K562 (cell line): ENCODE measurements around the gene KIF5A.
"Not testable (repeated sequence)": the region's sequence is repeated elsewhere in the genome, so short reads cannot be mapped to it uniquely, and the experiment has no call there.

Source experiments
- CTCF ChIP-seq, 3 experiments: IDR thresholded peaks in 2 of 3; conservative IDR thresholded peaks in 1 of 3; 2 replicates each; pipeline ENCODE4 v1.5.1; 2011 to 2012; ENCODE audit warnings: low read length in 3 of 3, mild to moderate bottlenecking in 3 of 3, control low read depth in 2 of 3, improper control_type of control experiment in 1 of 3, inconsistent platforms in 1 of 3, low read depth in 1 of 3, mixed read lengths in 1 of 3, moderate library complexity in 1 of 3; ENCODE audit not compliant: insufficient read depth in 2 of 3
- EP300 ChIP-seq: IDR thresholded peaks from 2 replicates; pipeline ENCODE4 v1.6.1; 2012; ENCODE audit warnings: low read length, improper control_type of control experiment
- RCOR1 ChIP-seq, 2 experiments: IDR thresholded peaks; 2 replicates each; pipeline ENCODE4 v1.6.1; 2012; ENCODE audit warnings: low read depth in 2 of 2, low read length in 2 of 2, borderline replicate concordance in 1 of 2, improper control_type of control experiment in 1 of 2
- TARDBP ChIP-seq: fragments of 450-650 bp; IDR thresholded peaks from 2 replicates; pipeline ENCODE4 v1.6.1; 2016
- TF ChIP-seq, protein P1 (sequence below): fragments of 450-650 bp; IDR thresholded peaks from 2 replicates; pipeline ENCODE4 v1.6.1; 2016
- TF ChIP-seq, protein P2 (sequence below), 2 experiments: fragments of 450-650 bp; formaldehyde crosslinking in 1 of 2; IDR thresholded peaks; 2 replicates each; pipeline versions ENCODE4 v1.4.0 to v1.6.1; 2014 to 2020; ENCODE audit warnings: mild to moderate bottlenecking in 2 of 2, borderline replicate concordance in 1 of 2, low read depth in 1 of 2

- not testable (repeated sequence) for TF ChIP-seq TARDBP; EP300; CTCF (IDR thresholded peaks at IDR 0.05 in 2 of 3, conservative IDR thresholded peaks at IDR 0.05 in 1 of 3; ENCODE audit: insufficient read depth in 2 of 3, low read depth in 1 of 3, low read length in 3 of 3); RCOR1 (IDR thresholded peaks at IDR 0.05; ENCODE audit: borderline replicate concordance in 1 of 2, low read depth in 2 of 2, low read length in 2 of 2)
- TF ChIP-seq, protein P1, sequence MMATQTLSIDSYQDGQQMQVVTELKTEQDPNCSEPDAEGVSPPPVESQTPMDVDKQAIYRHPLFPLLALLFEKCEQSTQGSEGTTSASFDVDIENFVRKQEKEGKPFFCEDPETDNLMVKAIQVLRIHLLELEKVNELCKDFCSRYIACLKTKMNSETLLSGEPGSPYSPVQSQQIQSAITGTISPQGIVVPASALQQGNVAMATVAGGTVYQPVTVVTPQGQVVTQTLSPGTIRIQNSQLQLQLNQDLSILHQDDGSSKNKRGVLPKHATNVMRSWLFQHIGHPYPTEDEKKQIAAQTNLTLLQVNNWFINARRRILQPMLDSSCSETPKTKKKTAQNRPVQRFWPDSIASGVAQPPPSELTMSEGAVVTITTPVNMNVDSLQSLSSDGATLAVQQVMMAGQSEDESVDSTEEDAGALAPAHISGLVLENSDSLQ: not testable (repeated sequence)
- TF ChIP-seq, protein P2, sequence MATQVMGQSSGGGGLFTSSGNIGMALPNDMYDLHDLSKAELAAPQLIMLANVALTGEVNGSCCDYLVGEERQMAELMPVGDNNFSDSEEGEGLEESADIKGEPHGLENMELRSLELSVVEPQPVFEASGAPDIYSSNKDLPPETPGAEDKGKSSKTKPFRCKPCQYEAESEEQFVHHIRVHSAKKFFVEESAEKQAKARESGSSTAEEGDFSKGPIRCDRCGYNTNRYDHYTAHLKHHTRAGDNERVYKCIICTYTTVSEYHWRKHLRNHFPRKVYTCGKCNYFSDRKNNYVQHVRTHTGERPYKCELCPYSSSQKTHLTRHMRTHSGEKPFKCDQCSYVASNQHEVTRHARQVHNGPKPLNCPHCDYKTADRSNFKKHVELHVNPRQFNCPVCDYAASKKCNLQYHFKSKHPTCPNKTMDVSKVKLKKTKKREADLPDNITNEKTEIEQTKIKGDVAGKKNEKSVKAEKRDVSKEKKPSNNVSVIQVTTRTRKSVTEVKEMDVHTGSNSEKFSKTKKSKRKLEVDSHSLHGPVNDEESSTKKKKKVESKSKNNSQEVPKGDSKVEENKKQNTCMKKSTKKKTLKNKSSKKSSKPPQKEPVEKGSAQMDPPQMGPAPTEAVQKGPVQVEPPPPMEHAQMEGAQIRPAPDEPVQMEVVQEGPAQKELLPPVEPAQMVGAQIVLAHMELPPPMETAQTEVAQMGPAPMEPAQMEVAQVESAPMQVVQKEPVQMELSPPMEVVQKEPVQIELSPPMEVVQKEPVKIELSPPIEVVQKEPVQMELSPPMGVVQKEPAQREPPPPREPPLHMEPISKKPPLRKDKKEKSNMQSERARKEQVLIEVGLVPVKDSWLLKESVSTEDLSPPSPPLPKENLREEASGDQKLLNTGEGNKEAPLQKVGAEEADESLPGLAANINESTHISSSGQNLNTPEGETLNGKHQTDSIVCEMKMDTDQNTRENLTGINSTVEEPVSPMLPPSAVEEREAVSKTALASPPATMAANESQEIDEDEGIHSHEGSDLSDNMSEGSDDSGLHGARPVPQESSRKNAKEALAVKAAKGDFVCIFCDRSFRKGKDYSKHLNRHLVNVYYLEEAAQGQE (IDR thresholded peaks at IDR 0.05; ENCODE audit: borderline replicate concordance): not testable (repeated sequence)
- TF ChIP-seq, protein P2 (CRISPR knock-in tag; IDR thresholded peaks at IDR 0.05; ENCODE audit: low read depth): not testable (repeated sequence)
These were observed 39.2 kb downstream of the KIF5A start for GRCh38 chr12:57588951-57589610.
